ENCODE measurements around the gene CCDC27. TPM values are rescaled to one million over a fixed set of nuclear protein-coding genes. Genes with fewer than 3 reads are reported as not detected.

Gene CCDC27
- total RNA-seq, 1 donor from 2014 or later: not detected

- DNase-seq (ENCODE audit: low read depth): no peak
Measured at GRCh38 chr1:3717715-3718601, 34.3 kb upstream of the CCDC27 start.

DNA sequence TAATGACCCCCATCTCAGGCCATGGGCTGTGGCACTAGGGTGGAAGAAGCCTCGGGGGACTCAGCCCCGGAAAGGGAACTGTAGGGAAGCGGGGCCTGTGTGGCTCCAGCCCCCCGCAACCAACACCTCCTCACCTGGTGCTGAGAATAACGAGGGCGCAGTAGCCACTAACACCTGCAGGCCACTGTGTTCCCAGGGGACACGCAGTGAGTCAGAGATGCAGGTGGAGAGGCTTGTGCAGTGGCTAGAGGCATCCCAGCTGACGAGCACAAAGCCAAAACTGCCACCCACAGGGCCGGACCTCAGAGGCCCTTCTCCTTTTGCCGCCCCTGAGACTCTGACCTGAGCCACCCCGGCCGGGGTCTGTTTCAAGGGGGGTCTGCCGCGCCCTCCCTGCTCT, 33.5 kb upstream of the CCDC27 start:
- DNase-seq (ENCODE audit: low read depth): no peak

- DNase-seq (ENCODE audit: low read depth): no peak
Measured at GRCh38 chr1:3721955-3722465, 30.2 kb upstream of the CCDC27 start.

GRCh38 chr1:3722846-3723245, 29.4 kb upstream of the CCDC27 start:
- no peak for DNase-seq (ENCODE audit: low read depth)

- peak; percentile 72 for DNase-seq (ENCODE audit: low read depth)
Measured at GRCh38 chr1:3724416-3725030, 27.7 kb upstream of the CCDC27 start.

DNA sequence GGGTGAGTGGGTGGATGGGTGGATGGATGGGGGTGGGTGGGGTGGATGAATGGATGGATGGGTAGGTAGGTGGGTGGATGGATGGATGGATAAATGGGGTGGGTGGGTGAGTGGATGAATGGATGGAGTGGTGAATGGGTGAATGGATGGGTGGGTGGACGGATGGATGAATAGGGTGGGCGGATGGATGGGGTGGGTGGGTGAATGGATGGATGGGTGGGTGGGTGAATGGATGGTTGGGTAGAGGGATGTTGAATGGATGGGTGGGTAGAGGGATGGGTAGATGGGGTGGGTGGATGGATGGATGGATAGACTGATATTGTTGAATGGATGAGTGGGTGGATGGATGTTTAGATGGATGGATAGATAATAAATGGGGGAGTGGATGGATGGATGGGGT, 26.9 kb upstream of the CCDC27 start:
- DNase-seq (ENCODE audit: low read depth): no peak

DNA sequence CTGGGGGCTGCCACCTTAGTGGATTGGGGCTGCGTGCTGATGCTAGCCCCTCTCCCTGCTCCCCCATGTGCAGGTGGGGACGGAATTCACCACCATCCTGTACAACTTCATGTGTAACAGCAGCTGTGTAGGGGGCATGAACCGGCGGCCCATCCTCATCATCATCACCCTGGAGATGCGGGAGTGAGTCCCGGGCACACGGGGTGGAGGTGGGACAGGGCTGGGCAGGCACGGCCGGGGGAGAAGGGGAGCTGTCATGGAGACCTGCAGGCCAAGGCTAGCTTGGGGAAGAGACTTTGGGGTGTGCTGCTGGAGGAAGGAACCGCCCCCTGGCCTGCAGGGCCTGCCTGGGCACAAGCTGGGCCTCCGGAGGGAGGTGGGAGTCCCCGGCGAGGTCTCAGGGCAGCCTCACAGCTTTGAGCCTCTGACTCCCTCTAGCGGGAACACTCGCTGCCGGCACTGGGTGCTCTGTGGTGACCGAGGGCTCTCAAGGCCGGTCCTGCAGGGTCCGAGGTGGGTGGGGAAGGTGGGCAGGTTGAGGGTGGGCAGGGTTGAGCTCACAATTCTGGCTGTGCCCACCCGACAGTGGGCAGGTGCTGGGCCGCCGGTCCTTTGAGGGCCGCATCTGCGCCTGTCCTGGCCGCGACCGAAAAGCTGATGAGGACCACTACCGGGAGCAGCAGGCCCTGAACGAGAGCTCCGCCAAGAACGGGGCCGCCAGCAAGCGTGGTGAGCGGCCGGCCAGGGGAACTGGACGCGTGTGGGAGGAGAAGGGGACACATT, 25.0 kb upstream of the CCDC27 start:
- no peak for DNase-seq (ENCODE audit: low read depth)

DNA sequence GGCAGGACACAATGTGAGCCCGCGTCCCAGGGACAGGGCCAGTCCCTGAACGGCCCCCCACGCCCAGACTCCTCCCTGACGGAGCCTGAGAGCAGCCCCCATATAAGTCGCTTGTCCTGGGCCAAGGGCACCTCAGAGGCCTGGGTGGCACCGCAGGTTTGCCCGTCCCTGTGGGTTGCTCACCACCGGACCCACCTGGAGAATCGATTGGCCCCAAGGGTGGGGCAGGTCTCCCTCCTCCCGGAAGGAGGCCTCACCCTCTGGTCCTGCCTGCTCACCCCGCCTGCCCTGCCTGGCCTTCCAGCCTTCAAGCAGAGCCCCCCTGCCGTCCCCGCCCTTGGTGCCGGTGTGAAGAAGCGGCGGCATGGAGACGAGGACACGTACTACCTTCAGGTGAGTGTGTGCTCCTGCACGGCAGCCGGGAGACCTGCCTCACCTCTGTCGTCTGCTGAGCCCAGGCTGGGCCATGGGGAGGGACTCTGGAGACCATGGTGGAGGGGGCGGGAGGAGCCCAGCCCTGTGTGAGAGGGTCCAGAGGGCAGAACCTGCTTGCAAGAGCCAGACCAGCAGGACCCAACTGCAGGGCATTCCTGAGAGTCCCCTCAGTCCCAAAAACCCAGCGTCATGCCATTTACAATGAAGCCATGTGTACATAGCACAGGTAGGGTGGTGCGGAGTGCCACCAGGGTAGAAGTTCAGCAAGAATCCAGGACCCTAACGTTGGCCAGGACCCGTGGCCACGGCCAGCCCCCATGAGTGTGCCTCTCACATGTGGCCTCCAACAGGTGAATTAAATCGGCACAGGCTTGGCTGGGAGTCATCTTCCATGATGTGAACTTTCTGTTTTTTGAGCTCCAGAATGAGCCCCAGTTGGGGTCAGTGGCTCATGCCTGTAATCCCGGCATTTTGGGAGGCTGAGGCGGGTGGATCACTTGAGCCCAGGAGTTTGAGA, 24.1 kb upstream of the CCDC27 start:
- no peak for DNase-seq (ENCODE audit: low read depth)

- DNase-seq (ENCODE audit: low read depth): no peak
Measured at GRCh38 chr1:3729594-3730542, 22.4 kb upstream of the CCDC27 start.

DNA sequence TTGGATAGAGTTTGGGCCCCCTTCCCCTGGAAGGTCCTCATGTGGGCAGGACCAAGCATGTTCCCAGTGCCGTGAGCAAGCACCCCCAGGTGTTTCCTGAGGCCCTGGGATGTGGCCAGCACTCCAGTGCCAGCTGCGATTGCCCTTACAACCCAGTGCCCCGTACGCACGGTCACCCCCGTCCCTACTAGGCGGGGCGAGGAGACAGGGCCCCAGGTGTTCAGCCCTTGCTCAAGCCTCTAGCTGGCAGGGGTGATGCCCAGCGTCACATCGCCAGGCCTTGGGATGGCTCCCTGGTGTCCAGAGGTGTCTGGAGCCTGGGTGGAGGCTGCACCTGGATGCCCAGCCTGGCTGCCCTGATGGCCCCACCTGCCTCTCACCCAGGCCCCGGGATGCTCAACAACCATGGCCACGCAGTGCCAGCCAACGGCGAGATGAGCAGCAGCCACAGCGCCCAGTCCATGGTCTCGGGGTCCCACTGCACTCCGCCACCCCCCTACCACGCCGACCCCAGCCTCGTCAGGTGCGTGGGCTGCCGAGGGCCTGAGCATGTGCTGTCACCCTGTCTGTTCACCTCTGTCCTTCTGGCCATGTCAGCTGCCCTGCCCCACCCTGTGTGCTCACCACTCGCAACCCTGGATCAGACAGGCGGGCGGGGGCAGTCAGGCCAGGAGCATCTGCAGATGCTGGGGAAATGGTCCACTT, 21.6 kb upstream of the CCDC27 start:
- DNase-seq (ENCODE audit: low read depth): no peak

- peak; percentile 40 for DNase-seq (ENCODE audit: low read depth)
Measured at GRCh38 chr1:3731583-3732433, 20.4 kb upstream of the CCDC27 start.

GRCh38 chr1:3732434-3733093, 19.7 kb upstream of the CCDC27 start:
- no peak for DNase-seq (ENCODE audit: low read depth)

- no peak for DNase-seq (ENCODE audit: low read depth)
Measured at GRCh38 chr1:3733094-3733882, 19.0 kb upstream of the CCDC27 start.

- no peak for DNase-seq (ENCODE audit: low read depth)
Measured at GRCh38 chr1:3733883-3734589, 18.2 kb upstream of the CCDC27 start.

DNA sequence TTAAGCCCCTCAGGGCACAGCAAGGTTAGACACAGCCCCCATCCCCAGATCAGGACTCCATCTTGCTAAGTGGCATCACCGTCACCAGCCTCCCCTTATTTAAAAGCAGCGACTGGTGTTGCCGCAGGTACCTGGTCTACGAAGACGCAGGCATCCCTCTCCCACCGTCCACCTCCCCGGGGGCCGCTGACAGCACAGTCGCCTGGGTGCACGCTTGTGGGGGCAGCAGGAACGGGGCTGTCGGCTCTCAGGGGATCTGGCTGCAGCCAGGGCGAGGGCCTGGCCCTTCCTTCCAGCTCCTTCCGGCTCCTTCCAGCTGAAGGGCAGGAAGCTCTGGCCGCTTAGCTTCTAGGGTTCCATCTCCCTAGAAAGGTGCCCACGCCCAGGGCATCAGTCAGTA, 17.6 kb upstream of the CCDC27 start:
- no peak for DNase-seq (ENCODE audit: low read depth)
